Keratinocyte (primary cell): ENCODE data around the gene SHCBP1L. TPM values are rescaled to one million over a fixed set of nuclear protein-coding genes. Genes with fewer than 3 reads are reported as not detected.

ENCODE experiments used
- DNase-seq: peaks from one replicate; pipeline ENCODE4 v3.0.0-alpha.2; 2011; ENCODE audit warnings: low read depth, missing footprints, low spot score
- FAIRE-seq: peaks from 2 replicates; lab custom pipeline; 2011; peaks lifted over from hg19 to GRCh38; lab: Jason Lieb, UNC
- H2AFZ ChIP-seq: 2 replicates; pipeline ENCODE4 v1.6.0; 2012; ENCODE audit warnings: low read length, control low read depth, inconsistent platforms; ENCODE audit not compliant: control insufficient read depth
- H3K27ac ChIP-seq: 2 replicates; pipeline ENCODE4 v1.5.1; 2011; ENCODE audit warnings: low read length; ENCODE audit not compliant: control insufficient read depth, insufficient read depth
- H3K27me3 ChIP-seq: 3 replicates; pipeline ENCODE4 v1.6.0; 2011; ENCODE audit warnings: low read length; ENCODE audit not compliant: control insufficient read depth, insufficient read depth; ENCODE audit errors: extremely low read depth
- H3K36me3 ChIP-seq, 2 experiments: 2 replicates in 1 of 2; 3 replicates in 1 of 2; pipeline ENCODE4 v1.5.1; 2011; ENCODE audit warnings: low read length in 2 of 2, mild to moderate bottlenecking in 1 of 2; ENCODE audit not compliant: control insufficient read depth in 2 of 2, insufficient read depth in 2 of 2; ENCODE audit errors: extremely low read depth in 1 of 2
- H3K4me1 ChIP-seq: 3 replicates; pipeline ENCODE4 v1.5.1; 2011; ENCODE audit warnings: low read length; ENCODE audit not compliant: control insufficient read depth, insufficient read depth; ENCODE audit errors: extremely low read depth
- H3K4me2 ChIP-seq: 3 replicates; pipeline ENCODE4 v1.6.0; 2011; ENCODE audit warnings: low read depth, low read length; ENCODE audit not compliant: control insufficient read depth, insufficient read depth; ENCODE audit errors: extremely low read depth
- H3K4me3 ChIP-seq, 3 experiments: fragments of 200-600 bp in 1 of 3; sonication (generic) in 1 of 3; 2 replicates in 2 of 3; 3 replicates in 1 of 3; pipeline ENCODE4 v1.5.1; 2011 to 2016; ENCODE audit warnings: low read length in 3 of 3, mild to moderate bottlenecking in 3 of 3, control low read depth in 2 of 3, inconsistent platforms in 1 of 3, low read depth in 1 of 3, mixed read lengths in 1 of 3, mixed run types in 1 of 3, moderate library complexity in 1 of 3; ENCODE audit not compliant: control insufficient read depth in 2 of 3, insufficient read depth in 2 of 3; ENCODE audit errors: extremely low read depth in 1 of 3
- H3K79me2 ChIP-seq: 2 replicates; pipeline ENCODE4 v1.6.0; 2012; ENCODE audit warnings: low read length; ENCODE audit not compliant: control insufficient read depth, insufficient read depth
- H3K9ac ChIP-seq: 3 replicates; pipeline ENCODE4 v1.6.0; 2011; ENCODE audit warnings: low read length; ENCODE audit not compliant: control insufficient read depth, insufficient read depth; ENCODE audit errors: extremely low read depth
- H3K9me1 ChIP-seq: 3 replicates; pipeline ENCODE4 v1.6.0; 2011; ENCODE audit warnings: low read length; ENCODE audit not compliant: control insufficient read depth, insufficient read depth; ENCODE audit errors: extremely low read depth
- H3K9me3 ChIP-seq: 2 replicates; pipeline ENCODE4 v1.5.1; 2012; ENCODE audit warnings: low read depth, low read length; ENCODE audit not compliant: control insufficient read depth
- H4K20me1 ChIP-seq: 3 replicates; pipeline ENCODE4 v1.6.0; 2011; ENCODE audit warnings: low read length; ENCODE audit not compliant: control insufficient read depth, insufficient read depth; ENCODE audit errors: extremely low read depth
- EZH2 ChIP-seq: IDR thresholded peaks from one replicate; pipeline ENCODE4 v1.6.1; 2012; ENCODE audit warnings: inconsistent platforms, mild to moderate bottlenecking, low read length, moderate library complexity
- dilution Hi-C: fragments of 300-500 bp; cut with MboI; formaldehyde crosslinking; loops from one replicate; pipeline ENCODE4 v1.7.0; 2020; ENCODE audit warnings: low sequenced_read_pairs; ENCODE audit not compliant: extremely low pct_ligation_motif_present
- polyA plus RNA-seq, 5 experiments: library from polyadenylated mRNA; depleted of rRNA in 3 of 5; stranded (reverse) in 3 of 5; stranded (forward) in 1 of 5; unstranded in 1 of 5; fragments of >200 nt; gene quantifications; 1 replicate in 1 of 5; 2 replicates in 3 of 5; 3 replicates in 1 of 5; pipeline versions ENCODE4 v1.2.1 to v1.2.3, GENCODE V29; 2011 to 2012; ENCODE audit warnings: missing spikeins in 2 of 5, low read depth in 1 of 5, low replicate concordance in 1 of 5
- TF ChIP-seq, protein P1 (sequence below), 3 experiments: IDR thresholded peaks in 1 of 3; conservative IDR thresholded peaks in 1 of 3; optimal IDR thresholded peaks in 1 of 3; 2 replicates in 2 of 3; 3 replicates in 1 of 3; pipeline versions ENCODE3 to v1.5.1; 2011; ENCODE audit warnings: low read length in 3 of 3, mild to moderate bottlenecking in 3 of 3, moderate library complexity in 2 of 3, control low read depth in 1 of 3, inconsistent platforms in 1 of 3; ENCODE audit not compliant: insufficient read depth in 2 of 3; ENCODE audit errors: extremely low read depth in 1 of 3

SHCBP1L gene
- polyA plus RNA-seq, 1 donor (not counting 4 experiments of a cell fraction or from before 2014, with no cell fraction given): not detected

DNA sequence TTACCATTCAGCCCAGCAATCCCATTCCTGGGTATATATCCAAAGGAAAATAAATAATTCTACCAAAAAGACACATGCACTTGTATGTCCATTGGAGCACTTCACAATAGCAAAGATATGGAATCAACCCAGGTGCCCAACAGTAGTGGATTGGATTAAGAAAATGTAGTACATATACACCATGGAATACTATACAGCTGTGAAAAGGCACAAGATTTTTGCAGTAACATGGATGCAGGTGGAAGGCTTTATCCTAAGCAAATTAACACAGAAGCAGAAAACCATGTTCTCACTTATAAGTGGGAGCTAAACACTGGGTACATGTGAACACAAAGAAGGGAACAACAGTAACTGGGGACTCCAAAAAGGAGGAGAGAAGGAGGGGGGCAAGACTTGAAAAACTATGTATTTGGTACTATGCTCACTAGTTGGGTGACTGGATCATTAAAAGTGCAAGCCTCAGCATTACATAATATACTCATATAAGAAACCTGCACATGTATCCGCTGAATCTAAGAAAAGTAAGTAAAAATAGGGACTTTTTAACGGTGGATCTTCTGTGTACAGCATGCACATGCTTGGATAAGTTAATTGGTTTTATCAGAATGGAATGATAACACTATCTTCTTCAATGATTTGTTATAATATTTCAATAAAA is 3.9 kb upstream of the SHCBP1L start:
- Histone ChIP-seq H3K36me3 (no peaks in the 10 kb centered on the region), H3K9me3 (no peaks in the 10 kb centered on the region), H3K9me1 (no peaks in the 10 kb centered on the region), H3K9ac (no peak overlapping the region), H3K27me3 (peaks cover 5% of the 10 kb centered on the region), H3K4me3 (no peak overlapping the region), H3K4me1 (no peaks in the 10 kb centered on the region), H4K20me1 (no peaks in the 10 kb centered on the region), H3K79me2 (no peaks in the 10 kb centered on the region), H3K4me2 (no peak overlapping the region), H3K27ac (no peak overlapping the region), H2AFZ (no peak overlapping the region)
- dilution Hi-C loops: no loop called here
- no peak for DNase-seq
- no peak for FAIRE-seq
- TF ChIP-seq, protein P1, sequence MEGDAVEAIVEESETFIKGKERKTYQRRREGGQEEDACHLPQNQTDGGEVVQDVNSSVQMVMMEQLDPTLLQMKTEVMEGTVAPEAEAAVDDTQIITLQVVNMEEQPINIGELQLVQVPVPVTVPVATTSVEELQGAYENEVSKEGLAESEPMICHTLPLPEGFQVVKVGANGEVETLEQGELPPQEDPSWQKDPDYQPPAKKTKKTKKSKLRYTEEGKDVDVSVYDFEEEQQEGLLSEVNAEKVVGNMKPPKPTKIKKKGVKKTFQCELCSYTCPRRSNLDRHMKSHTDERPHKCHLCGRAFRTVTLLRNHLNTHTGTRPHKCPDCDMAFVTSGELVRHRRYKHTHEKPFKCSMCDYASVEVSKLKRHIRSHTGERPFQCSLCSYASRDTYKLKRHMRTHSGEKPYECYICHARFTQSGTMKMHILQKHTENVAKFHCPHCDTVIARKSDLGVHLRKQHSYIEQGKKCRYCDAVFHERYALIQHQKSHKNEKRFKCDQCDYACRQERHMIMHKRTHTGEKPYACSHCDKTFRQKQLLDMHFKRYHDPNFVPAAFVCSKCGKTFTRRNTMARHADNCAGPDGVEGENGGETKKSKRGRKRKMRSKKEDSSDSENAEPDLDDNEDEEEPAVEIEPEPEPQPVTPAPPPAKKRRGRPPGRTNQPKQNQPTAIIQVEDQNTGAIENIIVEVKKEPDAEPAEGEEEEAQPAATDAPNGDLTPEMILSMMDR (optimal IDR thresholded peaks at IDR 0.05 in 1 of 3, IDR thresholded peaks at IDR 0.05 in 1 of 3, conservative IDR thresholded peaks at IDR 0.05 in 1 of 3; ENCODE audit: extremely low read depth in 1 of 3, insufficient read depth in 2 of 3, low read length in 3 of 3): no peak
- no peak for TF ChIP-seq EZH2

- Histone ChIP-seq H3K9ac (no peak overlapping the region), H3K27ac (no peak overlapping the region)
- DNase-seq: no peak
Observed at GRCh38 chr1:182955596-182956588, 2.9 kb upstream of the SHCBP1L start.

More at GRCh38 chr1:182955596-182956588, 2.9 kb upstream of the SHCBP1L start:
- no peaks in the 10 kb centered on the region for H3K79me2 ChIP-seq
- H3K9me3 ChIP-seq: no peaks in the 10 kb centered on the region
- FAIRE-seq: no peak
- peaks cover 5% of the 10 kb centered on the region for H3K27me3 ChIP-seq
- H3K36me3 ChIP-seq: no peaks in the 10 kb centered on the region
- no peaks in the 10 kb centered on the region for H3K4me1 ChIP-seq
- no peak overlapping the region for H2AFZ ChIP-seq
- no peak overlapping the region for H3K4me2 ChIP-seq
- no peak for TF ChIP-seq EZH2
- TF ChIP-seq, protein P1 (optimal IDR thresholded peaks at IDR 0.05 in 1 of 3, IDR thresholded peaks at IDR 0.05 in 1 of 3, conservative IDR thresholded peaks at IDR 0.05 in 1 of 3; ENCODE audit: extremely low read depth in 1 of 3, insufficient read depth in 2 of 3, low read length in 3 of 3): no peak
- dilution Hi-C loops: no loop called here
- H4K20me1 ChIP-seq: no peaks in the 10 kb centered on the region
- no peak overlapping the region for H3K4me3 ChIP-seq
- no peaks in the 10 kb centered on the region for H3K9me1 ChIP-seq
